GM12801 (cell line): ENCODE results near the gene CRYAA.

ENCODE experiments used
- TF ChIP-seq, protein P1 (sequence below): IDR thresholded peaks from one replicate; pipeline ENCODE4 v1.5.1; 2011; ENCODE audit warnings: control low read depth; ENCODE audit not compliant: insufficient read length; ENCODE audit errors: extremely low read depth

Gene CRYAA

DNA sequence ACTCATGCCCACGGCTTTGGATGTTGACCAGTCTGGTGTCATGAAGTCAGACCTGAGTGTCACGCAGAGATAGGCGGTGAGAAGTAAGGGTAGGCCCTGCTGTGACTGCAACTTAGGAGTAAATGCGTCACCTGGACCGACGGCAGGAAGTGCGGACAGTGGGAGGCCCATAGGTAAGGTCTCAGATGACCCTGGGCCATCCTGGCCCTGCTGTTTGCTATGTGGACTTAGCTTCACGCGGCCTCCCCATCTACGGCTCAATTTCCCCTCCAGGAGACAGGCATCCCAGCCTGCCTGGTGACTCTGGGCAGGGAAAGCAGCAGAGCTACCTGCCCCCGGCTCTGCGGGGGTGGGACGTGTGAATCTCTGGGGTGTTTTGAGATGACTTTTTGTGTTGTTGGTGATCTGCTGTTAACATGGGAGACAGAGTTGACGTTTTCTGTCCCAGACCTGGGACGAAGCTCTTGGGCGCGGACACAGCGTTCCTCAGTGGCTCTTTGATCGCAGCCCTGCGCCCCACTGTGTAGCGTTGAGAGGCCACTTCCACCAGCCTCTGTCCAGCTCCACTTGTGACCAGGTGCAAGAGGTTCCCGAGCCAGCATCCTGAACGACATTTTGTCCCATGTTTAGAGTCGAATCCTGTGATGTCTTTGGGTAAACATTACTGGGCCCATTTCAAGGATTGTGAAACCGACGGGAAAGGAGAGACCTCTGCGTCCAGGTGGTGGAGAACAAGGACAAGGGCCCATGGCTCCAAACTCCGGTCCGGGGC, 39.9 kb downstream of the CRYAA start:
- TF ChIP-seq, protein P1, sequence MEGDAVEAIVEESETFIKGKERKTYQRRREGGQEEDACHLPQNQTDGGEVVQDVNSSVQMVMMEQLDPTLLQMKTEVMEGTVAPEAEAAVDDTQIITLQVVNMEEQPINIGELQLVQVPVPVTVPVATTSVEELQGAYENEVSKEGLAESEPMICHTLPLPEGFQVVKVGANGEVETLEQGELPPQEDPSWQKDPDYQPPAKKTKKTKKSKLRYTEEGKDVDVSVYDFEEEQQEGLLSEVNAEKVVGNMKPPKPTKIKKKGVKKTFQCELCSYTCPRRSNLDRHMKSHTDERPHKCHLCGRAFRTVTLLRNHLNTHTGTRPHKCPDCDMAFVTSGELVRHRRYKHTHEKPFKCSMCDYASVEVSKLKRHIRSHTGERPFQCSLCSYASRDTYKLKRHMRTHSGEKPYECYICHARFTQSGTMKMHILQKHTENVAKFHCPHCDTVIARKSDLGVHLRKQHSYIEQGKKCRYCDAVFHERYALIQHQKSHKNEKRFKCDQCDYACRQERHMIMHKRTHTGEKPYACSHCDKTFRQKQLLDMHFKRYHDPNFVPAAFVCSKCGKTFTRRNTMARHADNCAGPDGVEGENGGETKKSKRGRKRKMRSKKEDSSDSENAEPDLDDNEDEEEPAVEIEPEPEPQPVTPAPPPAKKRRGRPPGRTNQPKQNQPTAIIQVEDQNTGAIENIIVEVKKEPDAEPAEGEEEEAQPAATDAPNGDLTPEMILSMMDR = no peak

DNA sequence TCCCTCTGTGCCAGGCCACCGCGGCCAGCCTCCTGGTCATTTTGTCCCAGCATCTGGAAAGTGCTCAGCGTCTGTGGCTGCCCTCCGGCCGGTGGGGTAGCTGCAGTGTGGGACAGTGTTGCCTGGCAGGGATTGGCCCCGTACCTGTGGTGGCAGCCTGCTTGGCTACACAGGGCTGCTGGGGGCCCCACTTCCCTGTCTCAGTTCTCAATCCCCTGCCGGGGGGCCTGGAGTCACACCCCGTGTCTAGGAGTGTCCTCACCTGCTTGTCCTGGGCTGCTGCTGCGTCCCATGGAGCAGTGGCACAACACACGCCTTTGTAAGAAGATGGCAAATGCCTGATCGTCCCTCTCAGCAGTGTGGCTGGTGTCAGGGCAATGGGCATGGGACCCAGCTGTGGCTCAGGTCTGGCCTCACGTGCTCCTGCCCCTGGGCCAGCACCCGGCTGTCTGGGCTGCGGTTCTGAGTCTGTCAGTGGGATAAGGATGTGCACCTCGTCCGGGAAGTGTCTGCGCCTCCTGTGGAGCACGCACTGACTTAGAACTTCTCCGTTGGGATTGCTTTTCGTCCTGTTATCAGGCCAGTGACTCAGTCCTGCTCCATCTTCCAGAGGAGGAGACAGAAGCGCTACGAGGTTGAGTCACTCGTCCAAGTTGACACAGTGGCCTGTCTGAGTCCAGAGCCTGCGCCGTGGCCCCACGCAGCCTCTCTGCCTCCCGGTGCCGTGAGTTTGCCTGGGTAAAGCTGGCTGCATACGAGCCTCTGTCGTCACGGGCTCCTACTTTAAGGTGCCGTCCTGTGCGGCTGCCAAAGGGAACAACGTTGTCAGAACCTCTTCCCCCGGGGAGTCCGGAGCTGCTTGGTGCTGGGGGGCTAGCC, 41.0 kb downstream of the CRYAA start:
- TF ChIP-seq, protein P1 = no peak

DNA sequence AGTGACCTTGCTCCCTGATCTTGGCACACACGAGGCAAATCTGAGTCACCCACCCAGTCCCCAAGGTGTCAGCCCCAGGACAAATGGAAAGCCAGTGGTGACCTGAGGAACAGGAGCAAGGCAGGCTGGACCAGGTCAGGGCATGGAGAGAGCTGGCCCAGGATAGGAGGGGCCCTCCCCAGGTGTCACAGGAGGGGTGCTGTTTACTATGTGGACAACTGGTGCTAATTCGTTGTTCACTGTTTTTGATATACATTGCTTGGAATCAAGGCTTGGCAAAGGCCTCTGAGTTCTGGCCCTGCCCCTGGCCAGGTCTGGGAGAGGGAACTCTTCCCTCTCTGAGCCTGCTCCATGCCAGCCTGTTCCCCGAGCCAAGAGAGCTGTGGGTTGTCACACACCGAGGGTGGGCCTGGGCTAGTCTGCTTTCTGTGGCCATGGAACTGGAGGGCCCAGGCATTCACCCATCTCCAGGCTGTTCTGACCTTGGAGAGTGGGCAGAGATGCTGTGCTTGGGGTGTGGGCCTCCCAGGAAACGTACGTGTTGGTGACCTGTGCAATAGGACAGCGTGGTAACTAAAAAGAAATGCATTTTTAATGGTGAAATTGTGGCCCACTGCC, 41.8 kb downstream of the CRYAA start:
- TF ChIP-seq, protein P1 = no peak

DNA sequence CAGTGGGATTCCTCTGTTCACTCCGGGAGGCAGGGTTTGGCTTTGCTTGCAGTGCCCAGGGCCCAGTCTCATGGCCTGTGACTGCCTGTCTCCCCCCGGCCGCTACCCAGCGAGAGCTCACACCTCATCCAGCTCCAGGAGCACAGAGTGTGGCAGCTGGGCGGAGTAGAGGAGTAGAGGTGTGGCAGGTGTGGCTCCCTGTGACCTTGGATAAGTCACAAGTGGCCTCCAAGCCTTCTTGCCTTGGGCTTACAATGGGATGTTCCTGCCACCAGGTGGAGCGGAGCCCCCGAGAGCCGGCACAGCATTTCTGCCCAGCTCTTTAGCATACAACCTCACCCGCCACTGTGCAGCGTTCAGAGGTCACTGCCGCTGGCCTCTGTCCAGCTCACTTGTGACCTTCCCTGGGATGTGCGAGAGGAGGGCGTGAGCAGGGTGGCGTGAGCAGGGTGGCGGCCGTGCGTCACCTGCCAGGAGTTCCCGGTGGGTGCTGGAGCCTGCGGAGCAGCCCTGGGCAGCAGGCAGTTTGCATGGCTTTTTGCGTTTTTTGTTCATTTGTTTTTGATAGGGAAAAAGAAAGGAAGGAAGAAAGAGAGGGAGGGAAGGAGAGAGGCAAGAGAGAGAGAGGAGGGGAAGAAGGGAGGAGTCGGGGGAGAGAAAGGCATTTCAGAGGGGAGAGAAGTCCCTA, 42.4 kb downstream of the CRYAA start:
- TF ChIP-seq, protein P1 = no peak

DNA sequence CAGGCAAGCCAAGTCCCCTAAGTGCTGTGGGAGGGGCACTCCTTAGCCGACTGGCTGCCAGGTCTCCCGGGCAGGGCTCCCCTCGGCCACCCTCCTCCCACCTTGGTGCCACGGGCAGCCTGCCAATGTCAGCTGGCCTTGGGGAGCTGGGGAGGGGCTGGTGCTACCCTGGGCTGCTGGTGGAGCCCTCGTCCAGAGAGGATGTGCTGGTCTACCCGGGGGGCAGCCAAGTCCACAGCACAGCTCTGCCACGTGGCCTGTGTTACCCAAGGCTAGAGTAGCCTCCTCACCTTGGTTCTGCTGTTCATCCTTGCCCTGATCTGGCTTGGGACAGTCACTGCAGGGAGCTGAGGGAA, 42.9 kb downstream of the CRYAA start:
- TF ChIP-seq, protein P1 = no peak
